NOMO-1 (cell line): ENCODE data around the gene C4orf36.
"Not testable (repeated sequence)": the region's sequence is repeated elsewhere in the genome, so short reads cannot be mapped to it uniquely, and the experiment has no call there.

Experiments
- DNase-seq, 2 experiments: peaks; one replicate each; lab custom pipeline; 2025; ENCODE audit not compliant: unreplicated experiment in 2 of 2; lab: John Stamatoyannopoulos, UW

Gene C4orf36

GRCh38 chr4:86917212-86918039, 25.2 kb upstream of the C4orf36 start:
- no peak for DNase-seq

- no peak for DNase-seq
Measured at GRCh38 chr4:86916392-86916791, 24.2 kb upstream of the C4orf36 start.

- no peak for DNase-seq
Measured at GRCh38 chr4:86910820-86911684, 18.8 kb upstream of the C4orf36 start.

- DNase-seq, result peak in 1 of 2 experiments; percentile 39
Measured at GRCh38 chr4:86910369-86910768, 18.1 kb upstream of the C4orf36 start.

- DNase-seq, result peak; percentile 56 to 64
Measured at GRCh38 chr4:86909546-86910295, 17.5 kb upstream of the C4orf36 start.

- DNase-seq, result peak; percentile 78 to 93
Measured at GRCh38 chr4:86908251-86908657, 16.0 kb upstream of the C4orf36 start.

GRCh38 chr4:86901864-86902263, 9.6 kb upstream of the C4orf36 start:
- DNase-seq, result no peak

- peak in 1 of 2 experiments; percentile 12 for DNase-seq
Measured at GRCh38 chr4:86898562-86898961, 6.3 kb upstream of the C4orf36 start.

GRCh38 chr4:86896596-86896995, 4.4 kb upstream of the C4orf36 start:
- no peak for DNase-seq

GRCh38 chr4:86895692-86896488, 3.7 kb upstream of the C4orf36 start:
- peak in 1 of 2 experiments; percentile 67 for DNase-seq

- DNase-seq, result no peak
Measured at GRCh38 chr4:86894455-86894854, 2.2 kb upstream of the C4orf36 start.

- no peak for DNase-seq
Measured at GRCh38 chr4:86893136-86893535, 914 bp upstream of the C4orf36 start.

GRCh38 chr4:86892636-86892960, 376 bp upstream of the C4orf36 start:
- DNase-seq, result peak in 1 of 2 experiments; percentile 19

- no peak for DNase-seq
Measured at GRCh38 chr4:86890790-86891189, 1.4 kb downstream of the C4orf36 start.

GRCh38 chr4:86879641-86880040, 12.6 kb downstream of the C4orf36 start:
- no peak for DNase-seq

GRCh38 chr4:86878640-86879039, 13.6 kb downstream of the C4orf36 start:
- DNase-seq, result no peak

GRCh38 chr4:86876894-86877685, 15.1 kb downstream of the C4orf36 start:
- no peak for DNase-seq

GRCh38 chr4:86875436-86875835, 16.8 kb downstream of the C4orf36 start:
- DNase-seq, result not testable (repeated sequence)

- no peak for DNase-seq
Measured at GRCh38 chr4:86872135-86872534, 20.1 kb downstream of the C4orf36 start.
